Thyroid gland (tissue), 4 donors: ENCODE results near the gene CAPN10. TPM values are rescaled to one million over a fixed set of nuclear protein-coding genes. Genes with fewer than 3 reads are reported as not detected.

Experiments used
- DNase-seq, 2 donors: peaks; one replicate each; pipeline ENCODE4 v3.0.0-alpha.2; 2019
- H3K27ac ChIP-seq, 3 donors: fragments of 200-600 bp; sonication (generic); 1 replicate in 2 of 3; 2 replicates in 1 of 3; pipeline ENCODE4 v1.5.1; 2016 to 2019; ENCODE audit warnings: mild to moderate bottlenecking in 1 of 3, moderate library complexity in 1 of 3
- H3K27me3 ChIP-seq: fragments of 200-600 bp; sonication (generic); one replicate; pipeline ENCODE4 v1.5.1; 2019
- H3K36me3 ChIP-seq, 2 donors: fragments of 200-600 bp; sonication (generic); one replicate each; pipeline ENCODE4 v1.5.1; 2016 to 2019
- H3K4me1 ChIP-seq, 2 donors: fragments of 200-600 bp; sonication (generic); one replicate each; pipeline ENCODE4 v1.5.1; 2017 to 2019
- H3K4me3 ChIP-seq, 3 donors: fragments of 200-600 bp; sonication (generic); replicated peaks in 1 of 3; 1 replicate in 2 of 3; 2 replicates in 1 of 3; pipeline ENCODE4 v1.5.1; 2016; ENCODE audit warnings: mild to moderate bottlenecking in 1 of 3
- H3K9me3 ChIP-seq: fragments of 200-600 bp; sonication (generic); one replicate; pipeline ENCODE4 v1.5.1; 2017
- POLR2A ChIP-seq, 2 donors: fragments of 450-650 bp; IDR thresholded peaks; one replicate each; pipeline ENCODE4 v1.6.1; 2017; ENCODE audit warnings: antibody characterized with exemption in 2 of 2, mild to moderate bottlenecking in 2 of 2, moderate library complexity in 1 of 2
- WGBS, 2 donors: methylation state at CpG; one replicate each; pipeline ENCODE4 v1.1.5; 2017; 5-methylcytosine and 5-hydroxymethylcytosine counted together
- intact Hi-C: fragments of 100-400 bp; cut with DNase I; formaldehyde crosslinking; loops from one replicate; pipeline ENCODE4 v1.15.1; 2023
- total RNA-seq, 4 donors: library from RNA; depleted of rRNA; stranded (reverse); fragments of >200 nt; gene quantifications; one replicate each; pipeline ENCODE4 v1.2.3, GENCODE V29; 2016
- TF ChIP-seq, protein P1 (sequence below), 6 experiments: fragments of 200-600 bp in 3 of 6; fragments of 450-650 bp in 3 of 6; sonication (generic) in 3 of 6; IDR thresholded peaks; one replicate each; pipeline ENCODE4 v1.5.1; 2016 to 2019; ENCODE audit warnings: antibody characterized with exemption in 6 of 6, mild to moderate bottlenecking in 2 of 6, inconsistent platforms in 1 of 6, moderate library complexity in 1 of 6

The CAPN10 gene
- total RNA-seq, 4 donors from 2014 or later: 19.3 to 25.3 (median 21.7) TPM

DNA sequence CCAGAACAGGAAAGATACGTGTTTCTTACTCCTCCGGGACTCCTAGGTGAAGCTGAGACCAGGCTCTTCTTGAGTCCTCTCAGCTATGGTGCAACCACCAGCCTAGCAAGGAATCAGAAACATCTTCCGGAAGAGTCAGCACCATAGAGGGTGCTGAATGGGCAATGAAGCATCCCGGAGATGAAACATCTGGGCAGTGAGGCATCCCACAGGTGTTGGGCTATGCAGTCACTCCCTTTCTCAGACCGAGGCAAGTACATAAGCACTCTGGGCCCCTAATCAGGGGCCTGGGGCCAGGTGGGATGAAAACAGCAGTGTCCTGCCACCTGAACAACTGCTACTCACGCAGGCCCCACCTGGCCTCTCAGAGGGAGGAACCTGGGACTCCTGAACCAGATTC lies 1.4 kb upstream of the CAPN10 start:
- Histone ChIP-seq H3K27me3 (no peaks in the 10 kb centered on the region), H3K27ac (no peak overlapping the region), H3K9me3 (no peaks in the 10 kb centered on the region), H3K4me3 (peak overlapping the region in 1 of 3 donors; percentile 89), H3K4me1 (peaks cover 29 to 40% of the 10 kb centered on the region in 2 donors), H3K36me3 (no peaks in the 10 kb centered on the region)
- no peak for TF ChIP-seq POLR2A (IDR thresholded peaks at IDR 0.05)
- TF ChIP-seq, protein P1, sequence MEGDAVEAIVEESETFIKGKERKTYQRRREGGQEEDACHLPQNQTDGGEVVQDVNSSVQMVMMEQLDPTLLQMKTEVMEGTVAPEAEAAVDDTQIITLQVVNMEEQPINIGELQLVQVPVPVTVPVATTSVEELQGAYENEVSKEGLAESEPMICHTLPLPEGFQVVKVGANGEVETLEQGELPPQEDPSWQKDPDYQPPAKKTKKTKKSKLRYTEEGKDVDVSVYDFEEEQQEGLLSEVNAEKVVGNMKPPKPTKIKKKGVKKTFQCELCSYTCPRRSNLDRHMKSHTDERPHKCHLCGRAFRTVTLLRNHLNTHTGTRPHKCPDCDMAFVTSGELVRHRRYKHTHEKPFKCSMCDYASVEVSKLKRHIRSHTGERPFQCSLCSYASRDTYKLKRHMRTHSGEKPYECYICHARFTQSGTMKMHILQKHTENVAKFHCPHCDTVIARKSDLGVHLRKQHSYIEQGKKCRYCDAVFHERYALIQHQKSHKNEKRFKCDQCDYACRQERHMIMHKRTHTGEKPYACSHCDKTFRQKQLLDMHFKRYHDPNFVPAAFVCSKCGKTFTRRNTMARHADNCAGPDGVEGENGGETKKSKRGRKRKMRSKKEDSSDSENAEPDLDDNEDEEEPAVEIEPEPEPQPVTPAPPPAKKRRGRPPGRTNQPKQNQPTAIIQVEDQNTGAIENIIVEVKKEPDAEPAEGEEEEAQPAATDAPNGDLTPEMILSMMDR (IDR thresholded peaks at IDR 0.05): no peak
- no peak for DNase-seq
- intact Hi-C loops: no loop called here
- 90 to 92% methylated on average over 6 of the region's 6 CpGs for WGBS, 2 donors

- Histone ChIP-seq H3K36me3 (peaks cover 0 to 2% of the 10 kb centered on the region in 2 donors), H3K4me3 (peak overlapping the region; percentile 78 to 89 (median 89)), H3K27me3 (no peaks in the 10 kb centered on the region), H3K9me3 (no peaks in the 10 kb centered on the region), H3K4me1 (peaks cover 26 to 33% of the 10 kb centered on the region in 2 donors), H3K27ac (peak overlapping the region; percentile 68 to 95 (median 89))
- 3 to 10% methylated on average over 4 to 20 of the region's 20 CpGs for WGBS, 2 donors
- no peak for TF ChIP-seq POLR2A (IDR thresholded peaks at IDR 0.05)
- TF ChIP-seq, protein P1 (IDR thresholded peaks at IDR 0.05): no peak
- intact Hi-C loops: no loop called here
- DNase-seq: no peak
Observed at GRCh38 chr2:240585681-240586197, 795 bp upstream of the CAPN10 start.

DNA sequence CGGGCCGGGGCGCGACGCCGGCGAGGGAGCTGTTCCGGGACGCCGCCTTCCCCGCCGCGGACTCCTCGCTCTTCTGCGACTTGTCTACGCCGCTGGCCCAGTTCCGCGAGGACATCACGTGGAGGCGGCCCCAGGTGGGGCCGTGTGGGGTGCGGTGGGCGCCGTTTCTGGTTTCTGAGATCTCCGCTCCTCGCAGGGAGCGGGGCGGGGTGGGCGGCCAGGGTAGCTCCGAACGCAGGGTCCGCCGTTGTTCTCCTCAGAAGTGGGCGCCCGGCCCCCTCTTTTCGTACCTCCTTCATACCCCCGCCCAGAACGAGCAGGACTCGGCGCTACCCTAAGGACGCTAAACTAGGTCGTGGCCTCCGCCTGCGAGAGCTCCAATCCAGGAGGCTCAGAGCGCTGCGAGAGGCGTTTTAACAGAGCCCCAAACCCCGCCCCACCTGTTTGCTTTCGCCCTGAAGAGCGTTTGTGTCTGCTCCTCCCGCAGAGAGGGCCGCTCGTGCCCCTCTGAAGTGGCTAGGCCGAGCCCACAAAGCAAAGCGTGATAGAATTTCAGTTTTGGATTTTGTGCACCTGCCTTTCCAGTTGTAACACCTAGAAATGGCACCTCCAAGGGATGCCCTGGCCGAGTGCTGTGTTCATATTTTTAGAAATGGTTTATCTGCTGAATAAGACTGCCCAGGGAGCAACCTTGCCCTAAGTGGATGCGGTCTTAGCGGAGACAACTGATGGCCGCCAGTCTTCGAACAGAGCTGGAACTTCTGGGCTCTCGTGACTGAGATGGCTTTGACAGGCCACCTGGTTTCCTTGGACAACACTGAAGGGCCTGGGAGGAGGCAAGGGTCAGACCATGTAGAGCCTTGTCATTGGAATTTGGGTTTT lies 626 bp downstream of the CAPN10 start:
- no peak for TF ChIP-seq POLR2A (IDR thresholded peaks at IDR 0.05)
- TF ChIP-seq, protein P1 (IDR thresholded peaks at IDR 0.05): no peak
- H3K36me3 ChIP-seq: peaks cover 3 to 13% of the 10 kb centered on the region in 2 donors
- intact Hi-C loops: no loop called here
- peak overlapping the region in 2 of 3 donors; percentile 89 to 95 for H3K27ac ChIP-seq
- H3K27me3 ChIP-seq: no peaks in the 10 kb centered on the region
- peaks cover 26 to 32% of the 10 kb centered on the region in 2 donors for H3K4me1 ChIP-seq
- H3K9me3 ChIP-seq: no peaks in the 10 kb centered on the region
- DNase-seq: peak; percentile 45 to 59
- 6 to 18% methylated on average over 9 to 17 of the region's 62 CpGs for WGBS, 2 donors
- H3K4me3 ChIP-seq: peak overlapping the region; percentile 69 to 89 (median 89)

DNA sequence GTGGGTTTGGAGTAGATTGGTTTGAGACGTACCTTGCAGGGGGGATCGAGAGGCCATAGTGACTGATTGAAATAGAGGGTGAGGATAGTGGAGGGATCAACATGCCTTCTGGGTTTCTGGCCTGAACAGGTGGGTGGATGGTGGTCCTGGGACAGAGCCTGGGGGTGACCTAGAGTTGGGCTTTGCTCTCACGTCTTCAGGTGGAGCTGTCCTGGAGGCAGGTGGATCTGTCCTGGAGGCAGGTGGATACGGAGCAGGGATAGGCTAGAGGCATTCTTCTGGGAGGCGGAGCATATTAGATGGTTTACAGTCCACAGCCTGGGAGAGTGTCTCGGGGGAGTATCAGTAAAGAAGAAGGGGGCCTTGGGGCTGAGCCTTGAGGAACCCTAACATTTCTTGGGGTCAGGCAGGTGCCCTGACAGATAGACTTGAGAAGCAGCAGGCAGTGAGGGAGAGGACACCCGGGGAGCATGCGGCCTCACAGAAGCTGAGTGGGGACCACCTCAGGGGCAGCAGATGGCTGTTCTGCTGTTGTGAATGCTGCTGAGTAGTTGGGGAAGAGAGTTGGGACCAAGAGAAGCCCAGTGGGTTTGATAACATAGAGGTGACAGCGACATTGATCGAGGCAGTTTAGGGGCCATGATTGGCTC lies 1.6 kb downstream of the CAPN10 start:
- no peak overlapping the region for H3K27ac ChIP-seq
- intact Hi-C loops: no loop called here
- peaks cover 3 to 13% of the 10 kb centered on the region in 2 donors for H3K36me3 ChIP-seq
- H3K4me1 ChIP-seq: peaks cover 26 to 32% of the 10 kb centered on the region in 2 donors
- no peak overlapping the region for H3K4me3 ChIP-seq
- TF ChIP-seq, protein P1 (IDR thresholded peaks at IDR 0.05): no peak
- 74 to 83% methylated on average over 10 of the region's 10 CpGs for WGBS, 2 donors
- H3K27me3 ChIP-seq: no peaks in the 10 kb centered on the region
- DNase-seq: no peak
- no peaks in the 10 kb centered on the region for H3K9me3 ChIP-seq
